HG03103 (cell line): ENCODE measurements around the gene SLC12A3.

Source experiments
- ATAC-seq: cut with Tn5 transposase; IDR thresholded peaks from one replicate; pipeline ENCODE4 v1.9.1; 2021; ENCODE audit warnings: low read depth; ENCODE audit not compliant: unreplicated experiment

Gene SLC12A3

DNA sequence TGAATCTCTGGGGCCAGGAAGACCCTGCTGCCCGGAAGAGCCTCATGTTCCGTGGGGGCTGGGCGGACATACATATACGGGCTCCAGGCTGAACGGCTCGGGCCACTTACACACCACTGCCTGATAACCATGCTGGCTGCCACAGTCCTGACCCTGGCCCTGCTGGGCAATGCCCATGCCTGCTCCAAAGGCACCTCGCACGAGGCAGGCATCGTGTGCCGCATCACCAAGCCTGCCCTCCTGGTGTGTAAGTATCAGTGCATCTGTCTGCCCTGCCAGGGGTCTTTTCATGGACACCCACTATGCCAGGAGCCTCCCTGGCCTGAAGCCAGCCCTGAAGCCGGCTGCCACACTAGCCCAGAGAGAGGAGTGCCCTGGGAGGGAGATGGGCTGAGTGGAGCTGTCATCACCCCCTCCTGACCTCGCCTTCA is 96.9 kb downstream of the SLC12A3 start, which contains the start of gene CETP:
TSS of gene CETP (plus strand) at position 100 of the 431 bp plus-strand sequence. CDS start at position 130, 30 bp downstream.
- no peak for ATAC-seq

- peak; percentile 67 for ATAC-seq
Observed at GRCh38 chr16:56964243-56965148, 99.5 kb downstream of the SLC12A3 start.
